GM23338 (cell line): ENCODE data around the gene ARPC1A. TPM values are rescaled to one million over a fixed set of nuclear protein-coding genes. Genes with fewer than 3 reads are reported as not detected.

Experiments used
- ATAC-seq: fragments of 200-7000 bp; cut with Tn5 transposase; 3 replicates; pipeline ENCODE4 v1.9.1; 2020
- DNase-seq: peaks from one replicate; pipeline ENCODE4 v3.0.0-alpha.2; 2015; ENCODE audit warnings: low spot score
- H2AFZ ChIP-seq: fragments of 200-600 bp; sonication (generic); 2 replicates; pipeline ENCODE4 v1.8.0; 2016; ENCODE audit warnings: antibody characterized with exemption, mild to moderate bottlenecking, moderate library complexity
- H3F3A ChIP-seq: fragments of 200-600 bp; sonication (generic); replicated peaks from 2 replicates; pipeline ENCODE4 v1.8.0; 2017; ENCODE audit warnings: antibody characterized with exemption, mixed run types, low read depth
- H3K27ac ChIP-seq: fragments of 200-600 bp; sonication (generic); 2 replicates; pipeline ENCODE4 v1.6.1; 2016; ENCODE audit warnings: low read depth
- H3K27me3 ChIP-seq: fragments of 200-600 bp; sonication (generic); 2 replicates; pipeline ENCODE4 v1.8.0; 2016; ENCODE audit warnings: mild to moderate bottlenecking, mixed run types, moderate library complexity; ENCODE audit not compliant: insufficient read depth
- H3K36me3 ChIP-seq: fragments of 200-600 bp; sonication (generic); 2 replicates; pipeline ENCODE4 v1.8.0; 2016; ENCODE audit warnings: mild to moderate bottlenecking; ENCODE audit not compliant: insufficient read depth
- H3K4me1 ChIP-seq: fragments of 200-600 bp; sonication (generic); 2 replicates; pipeline ENCODE4 v1.8.0; 2016; ENCODE audit warnings: mild to moderate bottlenecking, moderate library complexity; ENCODE audit not compliant: insufficient read depth
- H3K4me2 ChIP-seq: fragments of 200-600 bp; sonication (generic); 2 replicates; pipeline ENCODE4 v1.7.1; 2017; ENCODE audit warnings: mixed run types
- H3K4me3 ChIP-seq: fragments of 200-600 bp; sonication (generic); 2 replicates; pipeline ENCODE4 v1.6.1; 2016; ENCODE audit warnings: mixed run types
- H3K79me2 ChIP-seq: fragments of 200-600 bp; sonication (generic); replicated peaks from 2 replicates; pipeline ENCODE4 v1.8.0; 2017; ENCODE audit warnings: mild to moderate bottlenecking; ENCODE audit not compliant: insufficient read depth
- H3K9me2 ChIP-seq: fragments of 200-600 bp; sonication (generic); 2 replicates; pipeline ENCODE4 v1.8.0; 2017; ENCODE audit not compliant: insufficient read depth
- H4K20me1 ChIP-seq: fragments of 200-600 bp; sonication (generic); replicated peaks from 2 replicates; pipeline ENCODE4 v1.8.0; 2017; ENCODE audit warnings: mild to moderate bottlenecking; ENCODE audit not compliant: insufficient read depth
- H3K27ac Mint-ChIP-seq: 2 replicates; pipeline ENCODE4 v1.8.0; 2020; ENCODE audit warnings: inconsistent platforms, mild to moderate bottlenecking, moderate library complexity, mixed read lengths
- H3K27me3 Mint-ChIP-seq: 3 replicates; pipeline ENCODE4 v1.8.0; 2022; ENCODE audit warnings: low read depth, mild to moderate bottlenecking, moderate library complexity, mixed read lengths, inconsistent platforms; ENCODE audit not compliant: insufficient read depth, poor library complexity
- H3K36me3 Mint-ChIP-seq: 3 replicates; pipeline ENCODE4 v1.8.0; 2021; ENCODE audit warnings: low read depth, mild to moderate bottlenecking, inconsistent platforms, moderate library complexity, mixed read lengths
- H3K4me1 Mint-ChIP-seq: 3 replicates; pipeline ENCODE4 v1.8.0; 2020; ENCODE audit warnings: mild to moderate bottlenecking, inconsistent platforms, mixed read lengths
- H3K4me3 Mint-ChIP-seq: 3 replicates; pipeline ENCODE4 v1.8.0; 2021; ENCODE audit warnings: moderate library complexity, mild to moderate bottlenecking, inconsistent platforms, mixed read lengths
- H3K9me3 Mint-ChIP-seq: 3 replicates; pipeline ENCODE4 v1.8.0; 2020; ENCODE audit warnings: moderate library complexity, mild to moderate bottlenecking, inconsistent platforms, mixed read lengths
- CREB1 ChIP-seq: fragments of 250-450 bp; sonication (Bioruptor Pico); IDR thresholded peaks from 2 replicates; pipeline ENCODE4 v1.5.0; 2020; ENCODE audit warnings: low read depth, mild to moderate bottlenecking, moderate library complexity
- CTCF ChIP-seq, 2 experiments: fragments of 200-600 bp in 1 of 2; sonication (generic) in 1 of 2; conservative IDR thresholded peaks; 2 replicates each; pipeline versions ENCODE4 v1.5.1 to v1.6.1; 2016 to 2017; ENCODE audit warnings: antibody characterized with exemption in 2 of 2, low read depth in 2 of 2, mild to moderate bottlenecking in 2 of 2, moderate library complexity in 1 of 2
- EZH2 ChIP-seq: fragments of 200-600 bp; sonication (generic); IDR thresholded peaks from one replicate; pipeline ENCODE4 v1.8.0; 2017; ENCODE audit warnings: antibody characterized with exemption, mild to moderate bottlenecking, low read depth; ENCODE audit not compliant: unreplicated experiment
- NANOG ChIP-seq: IDR thresholded peaks from 2 replicates; pipeline ENCODE4 v1.6.1; 2016; ENCODE audit warnings: antibody characterized with exemption, borderline replicate concordance
- POLR2AphosphoS5 ChIP-seq: IDR thresholded peaks from 2 replicates; pipeline ENCODE4 v1.6.1; 2016; ENCODE audit warnings: antibody characterized with exemption, low read depth
- STAT1 ChIP-seq: IDR thresholded peaks from one replicate; pipeline ENCODE4 v1.6.1; 2016; ENCODE audit warnings: antibody characterized with exemption; ENCODE audit not compliant: unreplicated experiment
- ZNF331 ChIP-seq: fragments of 250-450 bp; sonication (Bioruptor Pico); IDR thresholded peaks from 2 replicates; pipeline ENCODE4 v1.5.0; 2020; ENCODE audit warnings: low read depth, mild to moderate bottlenecking, moderate library complexity
- polyA plus RNA-seq: library from polyadenylated mRNA; unstranded; fragments of >200 nt; fragmentation: Nextera tagmentation; extraction: Ambion mirVana; gene quantifications from 2 replicates; pipeline ENCODE4 v1.2.1, GENCODE V29; 2016
- total RNA-seq: library from RNA; depleted of rRNA; stranded (reverse); fragments of >200 nt; shearing (Covaris generic); gene quantifications from 2 replicates; pipeline ENCODE4 v1.2.3, GENCODE V29; 2014
- TF ChIP-seq, protein P1 (sequence below): IDR thresholded peaks from one replicate; pipeline ENCODE4 v1.6.1; 2018; ENCODE audit warnings: antibody characterized with exemption; ENCODE audit not compliant: unreplicated experiment
- TF ChIP-seq, protein P2 (sequence below): fragments of 250-450 bp; sonication (Bioruptor Pico); IDR thresholded peaks from 2 replicates; pipeline ENCODE4 v1.5.0; 2020; ENCODE audit warnings: mild to moderate bottlenecking, moderate library complexity

The ARPC1A gene
- total and polyA plus RNA-seq, 2 experiments from 2014 or later = 108 to 210 TPM

DNA sequence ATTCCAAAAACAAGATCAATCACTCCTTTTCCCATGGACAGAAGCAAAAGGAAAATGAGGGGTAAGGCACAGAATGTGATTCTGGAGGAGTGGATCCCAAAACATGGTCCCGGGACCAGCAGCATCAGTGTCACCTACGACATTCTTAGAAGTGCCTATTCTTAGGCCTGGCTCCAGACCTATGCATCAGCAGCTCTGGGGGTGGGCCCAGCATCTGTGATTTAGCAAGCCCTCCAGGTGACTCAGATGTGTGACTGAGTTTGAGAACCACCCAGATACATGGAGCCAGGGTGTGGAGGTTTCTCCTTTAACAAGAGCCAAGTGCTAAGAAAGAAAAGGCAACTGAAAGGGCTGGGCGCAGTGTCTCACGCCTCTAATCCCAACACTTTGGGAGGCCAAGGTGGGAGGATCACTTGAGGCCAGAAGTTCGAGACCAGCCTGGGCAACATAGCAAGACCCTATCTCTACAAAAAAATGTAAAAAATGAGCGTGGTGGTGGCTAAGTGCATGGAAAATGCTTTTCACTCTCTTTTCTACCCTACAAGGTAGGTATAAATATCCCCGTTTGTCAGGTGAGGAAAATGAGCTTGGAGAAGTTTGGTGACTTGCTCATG is 17.1 kb upstream of the ARPC1A start (continued):
- TF ChIP-seq, protein P1, sequence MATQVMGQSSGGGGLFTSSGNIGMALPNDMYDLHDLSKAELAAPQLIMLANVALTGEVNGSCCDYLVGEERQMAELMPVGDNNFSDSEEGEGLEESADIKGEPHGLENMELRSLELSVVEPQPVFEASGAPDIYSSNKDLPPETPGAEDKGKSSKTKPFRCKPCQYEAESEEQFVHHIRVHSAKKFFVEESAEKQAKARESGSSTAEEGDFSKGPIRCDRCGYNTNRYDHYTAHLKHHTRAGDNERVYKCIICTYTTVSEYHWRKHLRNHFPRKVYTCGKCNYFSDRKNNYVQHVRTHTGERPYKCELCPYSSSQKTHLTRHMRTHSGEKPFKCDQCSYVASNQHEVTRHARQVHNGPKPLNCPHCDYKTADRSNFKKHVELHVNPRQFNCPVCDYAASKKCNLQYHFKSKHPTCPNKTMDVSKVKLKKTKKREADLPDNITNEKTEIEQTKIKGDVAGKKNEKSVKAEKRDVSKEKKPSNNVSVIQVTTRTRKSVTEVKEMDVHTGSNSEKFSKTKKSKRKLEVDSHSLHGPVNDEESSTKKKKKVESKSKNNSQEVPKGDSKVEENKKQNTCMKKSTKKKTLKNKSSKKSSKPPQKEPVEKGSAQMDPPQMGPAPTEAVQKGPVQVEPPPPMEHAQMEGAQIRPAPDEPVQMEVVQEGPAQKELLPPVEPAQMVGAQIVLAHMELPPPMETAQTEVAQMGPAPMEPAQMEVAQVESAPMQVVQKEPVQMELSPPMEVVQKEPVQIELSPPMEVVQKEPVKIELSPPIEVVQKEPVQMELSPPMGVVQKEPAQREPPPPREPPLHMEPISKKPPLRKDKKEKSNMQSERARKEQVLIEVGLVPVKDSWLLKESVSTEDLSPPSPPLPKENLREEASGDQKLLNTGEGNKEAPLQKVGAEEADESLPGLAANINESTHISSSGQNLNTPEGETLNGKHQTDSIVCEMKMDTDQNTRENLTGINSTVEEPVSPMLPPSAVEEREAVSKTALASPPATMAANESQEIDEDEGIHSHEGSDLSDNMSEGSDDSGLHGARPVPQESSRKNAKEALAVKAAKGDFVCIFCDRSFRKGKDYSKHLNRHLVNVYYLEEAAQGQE = no peak
- TF ChIP-seq POLR2AphosphoS5 = no peak
- no peak for TF ChIP-seq STAT1
- TF ChIP-seq CTCF (conservative IDR thresholded peaks at IDR 0.05; ENCODE audit: low read depth in 2 of 2) = no peak
- no peak for TF ChIP-seq ZNF331 (CRISPR knock-in tag)
- TF ChIP-seq CREB1 (CRISPR knock-in tag) = no peak

GRCh38 chr7:99309111-99309510 is 16.6 kb upstream of the ARPC1A start:
- peaks cover 4% of the 10 kb centered on the region; the same call in 2 of the 3 replicates for H3K9me3 Mint-ChIP-seq
- H3K4me3 Mint-ChIP-seq = no peak overlapping the region
- H3K27me3 ChIP-seq = no peaks in the 10 kb centered on the region
- no peaks in the 10 kb centered on the region for H3K4me1 Mint-ChIP-seq
- DNase-seq = no peak
- no peaks in the 10 kb centered on the region for H3K4me1 ChIP-seq
- H3K9me2 ChIP-seq = no peaks in the 10 kb centered on the region
- no peak overlapping the region for H3K4me3 ChIP-seq
- H3K36me3 Mint-ChIP-seq = peaks cover 4% of the 10 kb centered on the region; the same call in 2 of the 3 replicates
- no peak for ATAC-seq
- no peaks in the 10 kb centered on the region for H3K79me2 ChIP-seq
- no peaks in the 10 kb centered on the region for H3K36me3 ChIP-seq
- no peak overlapping the region for H3K4me2 ChIP-seq
- H3K27ac Mint-ChIP-seq = no peak overlapping the region
- no peaks in the 10 kb centered on the region for H4K20me1 ChIP-seq
- no peak overlapping the region for H3K27ac ChIP-seq
- H3F3A ChIP-seq = no peaks in the 10 kb centered on the region
- no peak overlapping the region for H2AFZ ChIP-seq
- H3K27me3 Mint-ChIP-seq = peaks cover 6% of the 10 kb centered on the region
- TF ChIP-seq NANOG = no peak
- no peak for TF ChIP-seq POLR2AphosphoS5
- TF ChIP-seq, protein P1 = no peak
- TF ChIP-seq EZH2 = no peak
- TF ChIP-seq, protein P2, sequence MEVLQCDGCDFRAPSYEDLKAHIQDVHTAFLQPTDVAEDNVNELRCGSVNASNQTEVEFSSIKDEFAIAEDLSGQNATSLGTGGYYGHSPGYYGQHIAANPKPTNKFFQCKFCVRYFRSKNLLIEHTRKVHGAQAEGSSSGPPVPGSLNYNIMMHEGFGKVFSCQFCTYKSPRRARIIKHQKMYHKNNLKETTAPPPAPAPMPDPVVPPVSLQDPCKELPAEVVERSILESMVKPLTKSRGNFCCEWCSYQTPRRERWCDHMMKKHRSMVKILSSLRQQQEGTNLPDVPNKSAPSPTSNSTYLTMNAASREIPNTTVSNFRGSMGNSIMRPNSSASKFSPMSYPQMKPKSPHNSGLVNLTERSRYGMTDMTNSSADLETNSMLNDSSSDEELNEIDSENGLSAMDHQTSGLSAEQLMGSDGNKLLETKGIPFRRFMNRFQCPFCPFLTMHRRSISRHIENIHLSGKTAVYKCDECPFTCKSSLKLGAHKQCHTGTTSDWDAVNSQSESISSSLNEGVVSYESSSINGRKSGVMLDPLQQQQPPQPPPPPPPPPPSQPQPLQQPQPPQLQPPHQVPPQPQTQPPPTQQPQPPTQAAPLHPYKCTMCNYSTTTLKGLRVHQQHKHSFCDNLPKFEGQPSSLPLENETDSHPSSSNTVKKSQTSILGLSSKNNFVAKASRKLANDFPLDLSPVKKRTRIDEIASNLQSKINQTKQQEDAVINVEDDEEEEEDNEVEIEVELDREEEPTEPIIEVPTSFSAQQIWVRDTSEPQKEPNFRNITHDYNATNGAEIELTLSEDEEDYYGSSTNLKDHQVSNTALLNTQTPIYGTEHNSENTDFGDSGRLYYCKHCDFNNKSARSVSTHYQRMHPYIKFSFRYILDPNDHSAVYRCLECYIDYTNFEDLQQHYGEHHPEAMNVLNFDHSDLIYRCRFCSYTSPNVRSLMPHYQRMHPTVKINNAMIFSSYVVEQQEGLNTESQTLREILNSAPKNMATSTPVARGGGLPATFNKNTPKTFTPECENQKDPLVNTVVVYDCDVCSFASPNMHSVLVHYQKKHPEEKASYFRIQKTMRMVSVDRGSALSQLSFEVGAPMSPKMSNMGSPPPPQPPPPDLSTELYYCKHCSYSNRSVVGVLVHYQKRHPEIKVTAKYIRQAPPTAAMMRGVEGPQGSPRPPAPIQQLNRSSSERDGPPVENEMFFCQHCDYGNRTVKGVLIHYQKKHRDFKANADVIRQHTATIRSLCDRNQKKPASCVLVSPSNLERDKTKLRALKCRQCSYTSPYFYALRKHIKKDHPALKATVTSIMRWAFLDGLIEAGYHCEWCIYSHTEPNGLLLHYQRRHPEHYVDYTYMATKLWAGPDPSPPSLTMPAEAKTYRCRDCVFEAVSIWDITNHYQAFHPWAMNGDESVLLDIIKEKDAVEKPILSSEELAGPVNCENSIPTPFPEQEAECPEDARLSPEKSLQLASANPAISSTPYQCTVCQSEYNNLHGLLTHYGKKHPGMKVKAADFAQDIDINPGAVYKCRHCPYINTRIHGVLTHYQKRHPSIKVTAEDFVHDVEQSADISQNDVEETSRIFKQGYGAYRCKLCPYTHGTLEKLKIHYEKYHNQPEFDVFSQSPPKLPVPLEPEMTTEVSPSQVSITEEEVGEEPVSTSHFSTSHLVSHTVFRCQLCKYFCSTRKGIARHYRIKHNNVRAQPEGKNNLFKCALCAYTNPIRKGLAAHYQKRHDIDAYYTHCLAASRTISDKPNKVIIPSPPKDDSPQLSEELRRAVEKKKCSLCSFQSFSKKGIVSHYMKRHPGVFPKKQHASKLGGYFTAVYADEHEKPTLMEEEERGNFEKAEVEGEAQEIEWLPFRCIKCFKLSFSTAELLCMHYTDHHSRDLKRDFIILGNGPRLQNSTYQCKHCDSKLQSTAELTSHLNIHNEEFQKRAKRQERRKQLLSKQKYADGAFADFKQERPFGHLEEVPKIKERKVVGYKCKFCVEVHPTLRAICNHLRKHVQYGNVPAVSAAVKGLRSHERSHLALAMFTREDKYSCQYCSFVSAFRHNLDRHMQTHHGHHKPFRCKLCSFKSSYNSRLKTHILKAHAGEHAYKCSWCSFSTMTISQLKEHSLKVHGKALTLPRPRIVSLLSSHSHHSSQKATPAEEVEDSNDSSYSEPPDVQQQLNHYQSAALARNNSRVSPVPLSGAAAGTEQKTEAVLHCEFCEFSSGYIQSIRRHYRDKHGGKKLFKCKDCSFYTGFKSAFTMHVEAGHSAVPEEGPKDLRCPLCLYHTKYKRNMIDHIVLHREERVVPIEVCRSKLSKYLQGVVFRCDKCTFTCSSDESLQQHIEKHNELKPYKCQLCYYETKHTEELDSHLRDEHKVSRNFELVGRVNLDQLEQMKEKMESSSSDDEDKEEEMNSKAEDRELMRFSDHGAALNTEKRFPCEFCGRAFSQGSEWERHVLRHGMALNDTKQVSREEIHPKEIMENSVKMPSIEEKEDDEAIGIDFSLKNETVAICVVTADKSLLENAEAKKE (CRISPR knock-in tag) = no peak
